Fibroblast of lung (primary cell): Measurements from ENCODE around the gene GRK5. TPM values are rescaled to one million over a fixed set of nuclear protein-coding genes. Genes with fewer than 3 reads are reported as not detected.

Source experiments
- DNase-seq, 2 donors: peaks; one replicate each; pipeline versions ENCODE4 v3.0.0 to v3.0.0-alpha.2; 2010; ENCODE audit warnings: low read depth in 2 of 2
- H2AFZ ChIP-seq: 2 replicates; pipeline ENCODE4 v1.5.1; 2012; ENCODE audit warnings: low read length, control low read depth, inconsistent platforms
- H3K27ac ChIP-seq: 2 replicates; pipeline ENCODE4 v1.5.1; 2011; ENCODE audit warnings: low read length, control low read depth; ENCODE audit not compliant: insufficient read depth
- H3K27me3 ChIP-seq: 2 replicates; pipeline ENCODE4 v1.5.1; 2011; ENCODE audit warnings: mild to moderate bottlenecking, low read length; ENCODE audit not compliant: control insufficient read depth, insufficient read depth
- H3K36me3 ChIP-seq: 2 replicates; pipeline ENCODE4 v1.5.1; 2011; ENCODE audit warnings: low read length; ENCODE audit not compliant: control insufficient read depth, insufficient read depth
- H3K4me1 ChIP-seq: 2 replicates; pipeline ENCODE4 v1.5.1; 2011; ENCODE audit warnings: low read length; ENCODE audit not compliant: control insufficient read depth, insufficient read depth; ENCODE audit errors: extremely low read depth
- H3K4me2 ChIP-seq: 2 replicates; pipeline ENCODE4 v1.5.1; 2011; ENCODE audit warnings: low read length, control low read depth; ENCODE audit not compliant: insufficient read depth; ENCODE audit errors: extremely low read depth
- H3K4me3 ChIP-seq, 4 experiments: fragments of 200-600 bp in 1 of 4; sonication (generic) in 1 of 4; replicated peaks in 1 of 4; 2 replicates each; pipeline ENCODE4 v1.5.1; 2011 to 2016; ENCODE audit warnings: low read length in 4 of 4, low read depth in 3 of 4, mild to moderate bottlenecking in 3 of 4, control low read depth in 2 of 4, inconsistent platforms in 1 of 4, mixed read lengths in 1 of 4; ENCODE audit not compliant: insufficient read depth in 1 of 4; ENCODE audit errors: control extremely low read depth in 1 of 4
- H3K79me2 ChIP-seq: 2 replicates; pipeline ENCODE4 v1.5.1; 2012; ENCODE audit warnings: mild to moderate bottlenecking, low read length, inconsistent platforms; ENCODE audit not compliant: control insufficient read depth, insufficient read depth
- H3K9ac ChIP-seq: 2 replicates; pipeline ENCODE4 v1.5.1; 2011; ENCODE audit warnings: mild to moderate bottlenecking, low read length, control low read depth; ENCODE audit not compliant: insufficient read depth
- H3K9me3 ChIP-seq: 2 replicates; pipeline ENCODE4 v1.5.1; 2012; ENCODE audit warnings: low read depth, low read length; ENCODE audit not compliant: control insufficient read depth, insufficient read depth
- H4K20me1 ChIP-seq: 2 replicates; pipeline ENCODE4 v1.5.1; 2011; ENCODE audit warnings: low read length; ENCODE audit not compliant: control insufficient read depth, insufficient read depth; ENCODE audit errors: extremely low read depth
- EZH2 ChIP-seq: IDR thresholded peaks from 2 replicates; pipeline ENCODE4 v1.5.1; 2012; ENCODE audit warnings: low read length, control low read depth, mild to moderate bottlenecking; ENCODE audit errors: missing control alignments
- polyA plus RNA-seq, 2 donors: library from polyadenylated mRNA; depleted of rRNA in 1 of 2; stranded (reverse) in 1 of 2; unstranded in 1 of 2; fragments of >200 nt; gene quantifications; 2 replicates each; pipeline ENCODE4 v1.2.1, GENCODE V29; 2011 to 2012; ENCODE audit warnings: missing spikeins in 1 of 2
- total RNA-seq: library from RNA; depleted of rRNA; stranded (reverse); fragments of >200 nt; gene quantifications from 2 replicates; pipeline ENCODE4 v1.2.1, GENCODE V29; 2014
- TF ChIP-seq, protein P1 (sequence below), 2 donors: IDR thresholded peaks in 1 of 2; conservative IDR thresholded peaks in 1 of 2; 1 replicate in 1 of 2; 2 replicates in 1 of 2; pipeline ENCODE4 v1.5.1; 2011 to 2012; ENCODE audit warnings: low read length in 2 of 2, control low read depth in 1 of 2, inconsistent platforms in 1 of 2, low read depth in 1 of 2, mild to moderate bottlenecking in 1 of 2

GRK5 gene
- total and polyA plus RNA-seq, 2 donors (not counting 1 experiment from before 2014, with no cell fraction given), result 24.1 to 90.3 TPM

DNA sequence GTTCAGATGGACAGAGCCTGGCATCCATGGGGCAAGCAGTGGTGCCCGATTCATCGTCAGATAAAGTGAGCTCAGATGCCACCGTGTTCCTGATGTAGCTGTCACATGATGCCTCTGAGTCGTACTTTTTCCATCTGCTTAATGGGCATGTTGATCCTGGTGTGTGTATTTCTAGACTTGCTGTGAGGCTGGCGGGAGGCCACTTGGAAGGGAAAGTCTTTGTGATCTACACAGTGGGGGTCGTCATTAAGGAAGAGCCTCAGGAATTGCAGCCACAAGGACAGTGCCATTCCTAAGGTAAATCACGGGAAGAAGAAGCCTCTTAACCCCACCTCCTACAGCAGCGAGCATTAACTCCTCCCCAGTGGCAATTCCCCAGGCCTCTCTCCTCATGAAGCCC is 272.2 kb downstream of the GRK5 start:
- no peaks in the 10 kb centered on the region for H3K9me3 ChIP-seq
- H3K79me2 ChIP-seq, result no peaks in the 10 kb centered on the region
- H3K27me3 ChIP-seq, result peaks cover 32% of the 10 kb centered on the region
- H4K20me1 ChIP-seq, result no peaks in the 10 kb centered on the region
- H3K4me2 ChIP-seq, result no peak overlapping the region
- no peaks in the 10 kb centered on the region for H3K36me3 ChIP-seq
- H3K4me3 ChIP-seq, result no peak overlapping the region
- H3K4me1 ChIP-seq, result no peaks in the 10 kb centered on the region
- TF ChIP-seq, protein P1, sequence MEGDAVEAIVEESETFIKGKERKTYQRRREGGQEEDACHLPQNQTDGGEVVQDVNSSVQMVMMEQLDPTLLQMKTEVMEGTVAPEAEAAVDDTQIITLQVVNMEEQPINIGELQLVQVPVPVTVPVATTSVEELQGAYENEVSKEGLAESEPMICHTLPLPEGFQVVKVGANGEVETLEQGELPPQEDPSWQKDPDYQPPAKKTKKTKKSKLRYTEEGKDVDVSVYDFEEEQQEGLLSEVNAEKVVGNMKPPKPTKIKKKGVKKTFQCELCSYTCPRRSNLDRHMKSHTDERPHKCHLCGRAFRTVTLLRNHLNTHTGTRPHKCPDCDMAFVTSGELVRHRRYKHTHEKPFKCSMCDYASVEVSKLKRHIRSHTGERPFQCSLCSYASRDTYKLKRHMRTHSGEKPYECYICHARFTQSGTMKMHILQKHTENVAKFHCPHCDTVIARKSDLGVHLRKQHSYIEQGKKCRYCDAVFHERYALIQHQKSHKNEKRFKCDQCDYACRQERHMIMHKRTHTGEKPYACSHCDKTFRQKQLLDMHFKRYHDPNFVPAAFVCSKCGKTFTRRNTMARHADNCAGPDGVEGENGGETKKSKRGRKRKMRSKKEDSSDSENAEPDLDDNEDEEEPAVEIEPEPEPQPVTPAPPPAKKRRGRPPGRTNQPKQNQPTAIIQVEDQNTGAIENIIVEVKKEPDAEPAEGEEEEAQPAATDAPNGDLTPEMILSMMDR (conservative IDR thresholded peaks at IDR 0.05 in 1 of 2, IDR thresholded peaks at IDR 0.05 in 1 of 2; ENCODE audit: low read depth in 1 of 2, low read length in 2 of 2), result no peak
- no peak for TF ChIP-seq EZH2
- H2AFZ ChIP-seq, result no peak overlapping the region
- H3K27ac ChIP-seq, result no peak overlapping the region
- DNase-seq, result no peak
- no peak overlapping the region for H3K9ac ChIP-seq

DNA sequence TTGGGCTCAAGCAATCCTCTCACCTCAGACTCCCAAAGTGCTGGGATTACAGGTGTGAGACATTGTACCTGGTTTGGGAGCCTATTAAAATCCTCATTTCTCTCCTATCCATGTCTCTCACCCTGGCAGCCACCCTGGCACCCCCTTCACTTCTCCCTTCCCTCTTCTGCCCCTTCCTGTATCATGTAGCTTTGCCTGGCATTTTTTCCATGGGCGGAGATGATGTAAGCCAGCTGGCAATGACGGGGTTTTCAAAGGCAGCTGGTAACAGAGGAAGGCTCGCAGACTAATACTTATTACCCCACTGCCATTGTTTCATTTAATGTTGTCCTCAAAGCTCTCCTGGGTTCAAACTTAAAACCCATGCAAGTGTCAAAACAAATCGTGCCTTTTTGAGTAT is 273.3 kb downstream of the GRK5 start:
- Histone ChIP-seq H3K27me3 (peaks cover 21% of the 10 kb centered on the region), H3K27ac (no peak overlapping the region), H4K20me1 (no peaks in the 10 kb centered on the region), H3K4me1 (no peaks in the 10 kb centered on the region), H3K4me2 (no peak overlapping the region), H3K4me3 (no peak overlapping the region), H3K79me2 (no peaks in the 10 kb centered on the region), H3K9ac (no peak overlapping the region), H3K36me3 (no peaks in the 10 kb centered on the region), H3K9me3 (no peaks in the 10 kb centered on the region), H2AFZ (no peak overlapping the region)
- no peak for TF ChIP-seq EZH2
- TF ChIP-seq, protein P1 (conservative IDR thresholded peaks at IDR 0.05 in 1 of 2, IDR thresholded peaks at IDR 0.05 in 1 of 2; ENCODE audit: low read depth in 1 of 2, low read length in 2 of 2), result no peak
- DNase-seq, result peak in 1 of 2 donors; percentile 59

DNA sequence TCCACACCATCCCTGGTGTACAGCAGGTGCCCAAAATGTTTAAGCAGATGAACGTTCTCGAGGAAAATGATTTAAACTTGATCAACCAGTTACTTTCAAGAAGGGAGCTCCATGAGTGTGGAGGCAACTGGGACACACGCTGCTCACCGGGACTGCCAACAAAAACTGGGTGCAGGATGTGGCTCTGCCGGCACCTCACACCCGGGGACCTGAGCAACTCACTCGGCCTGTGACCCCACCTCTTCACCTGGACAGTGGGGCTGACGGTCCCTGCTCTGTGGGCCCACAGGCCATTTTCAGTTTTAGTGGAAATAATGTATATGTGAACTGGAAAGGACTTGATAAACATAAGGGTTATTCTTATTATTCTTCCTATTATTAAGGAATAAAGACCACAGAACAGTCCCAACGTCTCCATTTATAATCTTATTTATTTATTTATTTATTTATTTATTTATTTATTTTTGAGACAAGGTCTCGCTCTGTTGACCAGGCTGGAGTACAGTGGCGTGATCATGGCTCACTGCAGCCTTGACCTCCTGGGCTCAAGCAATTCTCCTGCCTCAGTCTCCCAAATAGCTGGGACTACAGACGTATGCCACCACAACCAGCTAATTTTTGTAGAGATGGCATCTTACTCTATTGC is 274.5 kb downstream of the GRK5 start:
- Histone ChIP-seq H3K9me3 (no peaks in the 10 kb centered on the region), H3K4me1 (no peaks in the 10 kb centered on the region), H3K36me3 (no peaks in the 10 kb centered on the region), H3K4me2 (no peak overlapping the region), H3K4me3 (no peak overlapping the region), H3K79me2 (no peaks in the 10 kb centered on the region), H3K9ac (no peak overlapping the region), H4K20me1 (no peaks in the 10 kb centered on the region), H3K27ac (no peak overlapping the region), H2AFZ (no peak overlapping the region), H3K27me3 (peaks cover 12% of the 10 kb centered on the region)
- TF ChIP-seq, protein P1 (conservative IDR thresholded peaks at IDR 0.05 in 1 of 2, IDR thresholded peaks at IDR 0.05 in 1 of 2; ENCODE audit: low read depth in 1 of 2, low read length in 2 of 2), result no peak
- no peak for TF ChIP-seq EZH2
- no peak for DNase-seq
